HCT116 (cell line): ENCODE results near the gene KCNK15.

ENCODE experiments used
- EZH2 ChIP-seq: fragments of 200-600 bp; sonication (generic); IDR thresholded peaks from 2 replicates; pipeline ENCODE4 v1.6.1; 2017; ENCODE audit warnings: antibody characterized with exemption, mixed run types
- EZH2phosphoT487 ChIP-seq: fragments of 200-600 bp; IDR thresholded peaks from 2 replicates; pipeline ENCODE4 v1.6.1; 2018; ENCODE audit warnings: antibody characterized with exemption, borderline replicate concordance
- POLR2A ChIP-seq: IDR thresholded peaks from 2 replicates; pipeline ENCODE4 v1.7.0; 2011; ENCODE audit warnings: borderline replicate concordance; ENCODE audit not compliant: insufficient read depth, insufficient read length; ENCODE audit errors: extremely low read depth

- TF ChIP-seq EZH2 (no peak), EZH2phosphoT487 (no peak), POLR2A (no peak)
These were observed 4.6 kb downstream of the KCNK15 start for GRCh38 chr20:44750081-44750805.
